Lower leg skin (tissue), 4 donors: ENCODE results near the gene UBE2Z. TPM values are rescaled to one million over a fixed set of nuclear protein-coding genes. Genes with fewer than 3 reads are reported as not detected.

ENCODE experiments used
- DNase-seq, 2 donors: peaks; one replicate each; pipeline ENCODE4 v3.0.0-alpha.2; 2019; ENCODE audit warnings: low spot score in 2 of 2
- H3K4me3 ChIP-seq: fragments of 200-600 bp; sonication (generic); 2 replicates; pipeline ENCODE4 v1.5.1; 2017; ENCODE audit warnings: mild to moderate bottlenecking, low read depth; ENCODE audit not compliant: poor library complexity, severe bottlenecking
- POLR2A ChIP-seq, 2 donors: fragments of 450-650 bp; IDR thresholded peaks; one replicate each; pipeline ENCODE4 v1.6.1; 2016 to 2017; ENCODE audit warnings: antibody characterized with exemption in 2 of 2, mild to moderate bottlenecking in 1 of 2, moderate library complexity in 1 of 2
- WGBS, 2 donors: methylation state at CpG; one replicate each; pipeline ENCODE4 v1.1.5; 2018; 5-methylcytosine and 5-hydroxymethylcytosine counted together
- intact Hi-C: fragments of 100-400 bp; cut with DNase I; formaldehyde crosslinking; loops from one replicate; pipeline ENCODE4 v1.15.0; 2023; ENCODE audit warnings: low total_unique reads
- total RNA-seq, 4 donors: library from RNA; depleted of rRNA; stranded (reverse); fragments of >200 nt; gene quantifications; one replicate each; pipeline ENCODE4 v1.1.0, GENCODE V29; 2016
- TF ChIP-seq, protein P1 (sequence below), 3 donors: fragments of 450-650 bp; IDR thresholded peaks; one replicate each; pipeline ENCODE4 v1.5.1; 2016; ENCODE audit warnings: antibody characterized with exemption in 3 of 3, mild to moderate bottlenecking in 3 of 3, moderate library complexity in 2 of 3

The UBE2Z gene
- total RNA-seq, 4 donors from 2014 or later: 60.0 to 66.7 (median 64.9) TPM

- 49 to 64% methylated on average over 9 of the region's 9 CpGs for WGBS, 2 donors
- no peak overlapping the region for H3K4me3 ChIP-seq
- no peak for TF ChIP-seq POLR2A (IDR thresholded peaks at IDR 0.05)
- TF ChIP-seq, protein P1, sequence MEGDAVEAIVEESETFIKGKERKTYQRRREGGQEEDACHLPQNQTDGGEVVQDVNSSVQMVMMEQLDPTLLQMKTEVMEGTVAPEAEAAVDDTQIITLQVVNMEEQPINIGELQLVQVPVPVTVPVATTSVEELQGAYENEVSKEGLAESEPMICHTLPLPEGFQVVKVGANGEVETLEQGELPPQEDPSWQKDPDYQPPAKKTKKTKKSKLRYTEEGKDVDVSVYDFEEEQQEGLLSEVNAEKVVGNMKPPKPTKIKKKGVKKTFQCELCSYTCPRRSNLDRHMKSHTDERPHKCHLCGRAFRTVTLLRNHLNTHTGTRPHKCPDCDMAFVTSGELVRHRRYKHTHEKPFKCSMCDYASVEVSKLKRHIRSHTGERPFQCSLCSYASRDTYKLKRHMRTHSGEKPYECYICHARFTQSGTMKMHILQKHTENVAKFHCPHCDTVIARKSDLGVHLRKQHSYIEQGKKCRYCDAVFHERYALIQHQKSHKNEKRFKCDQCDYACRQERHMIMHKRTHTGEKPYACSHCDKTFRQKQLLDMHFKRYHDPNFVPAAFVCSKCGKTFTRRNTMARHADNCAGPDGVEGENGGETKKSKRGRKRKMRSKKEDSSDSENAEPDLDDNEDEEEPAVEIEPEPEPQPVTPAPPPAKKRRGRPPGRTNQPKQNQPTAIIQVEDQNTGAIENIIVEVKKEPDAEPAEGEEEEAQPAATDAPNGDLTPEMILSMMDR (IDR thresholded peaks at IDR 0.05): no peak
- DNase-seq: no peak
- intact Hi-C loops: no loop called here
Observed at GRCh38 chr17:48905987-48906515, 2.2 kb upstream of the UBE2Z start.

DNA sequence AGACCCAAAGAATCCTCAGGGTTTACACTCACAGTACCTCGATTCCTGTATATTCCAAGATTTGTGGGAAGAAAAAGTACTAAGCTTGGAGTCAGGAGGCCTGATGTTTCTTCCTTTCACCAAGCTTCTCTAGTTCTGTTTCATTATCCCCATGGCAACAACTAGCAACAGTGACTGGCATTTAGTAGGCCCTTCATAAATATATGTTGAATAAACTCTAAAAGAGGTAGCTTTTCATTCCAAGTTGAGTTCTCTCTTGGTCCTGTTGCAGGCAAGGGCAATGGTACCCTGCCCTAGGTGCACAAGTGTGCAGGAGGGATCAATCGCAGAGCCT is 527 bp upstream of the UBE2Z start:
- DNase-seq: no peak
- WGBS, 2 donors: 39% methylated on average over 2 of the region's 2 CpGs
- TF ChIP-seq POLR2A (IDR thresholded peaks at IDR 0.05): no peak
- TF ChIP-seq, protein P1 (IDR thresholded peaks at IDR 0.05): no peak
- intact Hi-C loops: no loop called here
- peak overlapping the region; percentile 69 for H3K4me3 ChIP-seq

- WGBS, 2 donors: 1% methylated on average over 33 to 35 of the region's 36 CpGs
- H3K4me3 ChIP-seq: peak overlapping the region; percentile 69
- intact Hi-C loops: no loop called here
- peak; percentile 68 to 94 for DNase-seq
- TF ChIP-seq, protein P1 (IDR thresholded peaks at IDR 0.05): no peak
- no peak for TF ChIP-seq POLR2A (IDR thresholded peaks at IDR 0.05)
Observed at GRCh38 chr17:48908853-48909394, 717 bp downstream of the UBE2Z start.

DNA sequence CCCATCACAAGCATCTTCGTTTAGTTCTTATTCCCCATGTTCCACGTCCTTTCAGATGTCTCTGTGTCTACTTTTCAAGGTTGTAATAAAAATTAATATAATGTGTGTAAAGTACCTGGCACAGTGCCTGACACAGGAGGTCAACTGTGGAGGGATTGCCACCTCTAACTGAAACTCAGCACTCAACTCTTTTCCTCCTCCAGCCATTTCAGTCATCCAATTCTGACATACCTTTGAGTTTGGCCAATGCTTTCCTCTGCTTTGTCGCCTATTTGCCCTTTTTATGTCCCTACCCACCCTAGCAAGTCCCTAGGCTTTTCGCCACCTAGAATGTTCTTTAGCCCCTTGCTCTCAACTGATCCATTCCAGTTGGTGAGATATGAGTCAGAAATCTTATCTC is 1.6 kb downstream of the UBE2Z start:
- no peak overlapping the region for H3K4me3 ChIP-seq
- no peak for TF ChIP-seq POLR2A (IDR thresholded peaks at IDR 0.05)
- TF ChIP-seq, protein P1 (IDR thresholded peaks at IDR 0.05): no peak
- intact Hi-C loops: no loop called here
- WGBS, 2 donors: 50 to 58% methylated on average over 4 of the region's 4 CpGs
- no peak for DNase-seq

DNA sequence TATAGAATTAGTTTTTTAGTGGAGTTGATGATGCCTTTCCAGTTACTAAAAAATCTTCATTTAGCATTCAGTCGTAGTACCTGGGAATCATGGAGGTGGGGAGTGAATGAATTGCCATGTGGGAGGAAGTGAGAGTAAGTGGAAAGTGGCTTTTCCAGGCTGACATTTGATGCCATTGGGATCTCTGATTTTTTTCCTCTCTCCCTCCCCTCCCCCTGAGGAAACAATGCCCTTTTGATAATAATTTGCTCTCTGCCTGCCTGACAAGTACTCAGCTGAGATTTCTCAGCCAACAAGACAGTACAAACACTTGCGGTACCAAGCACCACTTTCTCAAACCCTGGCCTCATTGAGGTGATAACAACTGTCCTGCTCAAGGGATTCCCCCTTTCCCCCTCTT is 2.2 kb downstream of the UBE2Z start:
- WGBS, 2 donors: 56 to 59% methylated on average over 2 of the region's 2 CpGs
- TF ChIP-seq, protein P1 (IDR thresholded peaks at IDR 0.05): no peak
- no peak for TF ChIP-seq POLR2A (IDR thresholded peaks at IDR 0.05)
- H3K4me3 ChIP-seq: no peak overlapping the region
- no peak for DNase-seq
- intact Hi-C loops: no loop called here

- WGBS, 2 donors: 92% methylated on average over 2 of the region's 2 CpGs
Observed at GRCh38 chr17:48912476-48912875, 4.3 kb downstream of the UBE2Z start.

More at GRCh38 chr17:48912476-48912875, 4.3 kb downstream of the UBE2Z start:
- TF ChIP-seq POLR2A (IDR thresholded peaks at IDR 0.05): no peak
- TF ChIP-seq, protein P1 (IDR thresholded peaks at IDR 0.05): no peak
- DNase-seq: no peak
- H3K4me3 ChIP-seq: no peak overlapping the region
- intact Hi-C loops: no loop called here
